Right ventricle myocardium inferior (tissue), 1 donor: ENCODE results near the gene PREP. TPM values are rescaled to one million over a fixed set of nuclear protein-coding genes. Genes with fewer than 3 reads are reported as not detected.
"Not testable (repeated sequence)": the region's sequence is repeated elsewhere in the genome, so short reads cannot be mapped to it uniquely, and the experiment has no call there.

ENCODE experiments used
- ATAC-seq: fragments of 200-7000 bp; cut with Tn5 transposase; one replicate; pipeline ENCODE4 v1.9.1; 2020; ENCODE audit warnings: mild to moderate bottlenecking, moderate library complexity
- DNase-seq: peaks from one replicate; pipeline ENCODE4 v3.0.0; 2021; ENCODE audit errors: missing footprints
- intact Hi-C: fragments of 100-400 bp; cut with DNase I; formaldehyde crosslinking; loops from one replicate; pipeline ENCODE4 v1.11.0; 2022
- total RNA-seq: library from RNA; stranded (reverse); fragmentation: NEBNext Ultra II Directional; extraction: Animal tissue kit (Norgen Biotek cat#: 25700); gene quantifications from one replicate; pipeline ENCODE4 v1.2.1, GENCODE V29; 2021
- donor health status: DM: no; HTN: yes; CAD: no; lungs with severe emphysema.

The PREP gene
- total RNA-seq, 1 donor from 2014 or later, result 26.6 TPM

DNA sequence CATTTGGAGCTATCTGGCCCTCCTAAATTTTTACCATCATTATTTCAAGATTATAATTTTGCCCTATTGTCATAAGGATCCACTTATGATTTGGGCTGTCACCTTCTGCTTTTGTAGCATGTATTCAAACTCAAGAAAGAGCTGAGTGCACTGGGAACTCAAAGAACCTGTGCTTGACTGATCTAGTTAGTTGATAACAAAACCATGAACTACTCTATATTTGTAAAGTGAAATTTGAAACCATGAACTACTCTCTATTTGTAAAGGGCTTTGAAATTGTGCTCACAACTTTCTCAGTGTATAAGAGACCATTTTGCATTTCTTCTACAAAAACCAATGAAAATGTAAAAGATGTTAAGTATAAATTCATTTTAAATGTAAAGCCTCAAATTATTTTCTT lies 145.5 kb downstream of the PREP start:
- intact Hi-C loops, result no loop called here
- no peak for ATAC-seq

GRCh38 chr6:105256619-105257018 lies 146.3 kb downstream of the PREP start:
- no peak for DNase-seq
- ATAC-seq, result no peak
- intact Hi-C loops, result no loop called here

More for the DNA sequence above, 145.5 kb downstream of the PREP start:
- no peak for DNase-seq

- no peak for DNase-seq
- intact Hi-C loops, result no loop called here
- ATAC-seq, result no peak
These were observed 149.1 kb downstream of the PREP start for GRCh38 chr6:105253787-105254186.

DNA sequence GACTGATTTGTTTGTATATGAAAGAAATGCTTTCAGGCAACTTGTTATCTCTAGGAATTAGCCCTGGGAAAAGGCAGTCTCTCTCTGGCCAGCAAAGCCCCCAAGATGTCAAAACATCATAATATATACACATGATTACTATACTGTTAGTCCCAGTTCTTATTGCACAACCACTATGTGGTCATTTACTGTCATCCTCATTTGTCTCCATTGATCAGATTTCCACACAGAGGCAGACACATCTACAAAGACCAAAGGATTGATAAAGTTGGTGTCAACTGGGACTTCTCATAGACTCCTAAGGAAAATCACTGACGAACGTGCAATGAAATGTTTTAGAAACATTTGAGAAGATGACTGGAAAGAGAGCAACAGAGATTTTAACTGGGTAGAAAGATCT lies 151.2 kb downstream of the PREP start:
- ATAC-seq, result no peak
- no peak for DNase-seq
- intact Hi-C loops, result no loop called here

- ATAC-seq (no peak), DNase-seq (no peak)
- intact Hi-C loops, result no loop called here
These were observed 152.3 kb downstream of the PREP start for GRCh38 chr6:105250533-105250932.

- ATAC-seq (no peak), DNase-seq (no peak)
- intact Hi-C loops, result no loop called here
These were observed 159.4 kb downstream of the PREP start for GRCh38 chr6:105243487-105243886.

DNA sequence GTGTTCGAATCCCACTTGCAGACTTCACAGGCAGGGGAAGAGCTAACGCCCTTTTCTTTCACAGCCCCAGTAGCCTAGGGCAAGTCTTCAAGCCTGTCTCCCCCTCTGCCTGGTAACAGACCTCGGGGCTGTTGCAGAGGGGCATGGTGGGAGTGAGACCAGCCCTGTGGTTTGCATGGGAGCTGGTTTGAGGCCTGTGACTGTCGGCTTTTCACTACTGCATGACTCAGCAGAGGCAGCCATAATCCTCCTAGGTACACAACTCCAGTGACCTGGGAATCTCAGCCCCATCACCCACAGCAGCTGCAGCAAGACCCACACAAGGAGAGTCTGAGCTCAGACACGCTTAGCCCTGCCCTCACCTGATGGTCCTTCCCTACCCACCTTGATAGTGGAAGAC lies 167.7 kb downstream of the PREP start:
- intact Hi-C loops, result no loop called here
- ATAC-seq (no peak), DNase-seq (no peak)

DNA sequence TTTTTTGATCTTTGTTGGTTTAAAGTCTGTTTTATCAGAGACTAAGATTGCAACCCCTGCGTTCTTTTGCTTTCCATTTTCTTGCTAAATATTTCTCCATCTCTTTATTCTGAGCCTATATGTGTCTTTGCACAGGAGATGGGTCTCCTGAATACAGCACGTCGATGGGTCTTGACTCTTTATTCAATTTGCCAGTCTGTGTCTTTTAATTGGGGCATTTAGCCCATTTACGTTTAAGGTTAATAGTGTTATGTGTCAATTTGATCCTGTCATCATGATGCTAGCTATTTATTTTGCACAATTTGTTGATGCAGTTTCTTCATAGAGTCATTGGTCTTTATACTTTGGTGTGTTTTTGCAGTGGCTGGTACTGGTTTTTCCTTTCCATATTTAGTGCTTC lies 171.1 kb downstream of the PREP start:
- DNase-seq, intact Hi-C loops, ATAC-seq: not testable (repeated sequence)

Other genes with a start within 250 kb of the PREP start
- gene POPDC3, start 223.1 kb downstream of the PREP start, total RNA-seq, result 47.8 TPM